AG09309 (cell line): ENCODE data around the gene MRPS18A.

ENCODE experiments used
- DNase-seq: peaks from one replicate; pipeline ENCODE4 v3.0.0-alpha.2; 2010; ENCODE audit warnings: low read depth
- H3K4me3 ChIP-seq: 2 replicates; pipeline ENCODE4 v1.5.1; 2011; ENCODE audit warnings: mild to moderate bottlenecking, low read depth, low read length, moderate library complexity; ENCODE audit not compliant: control insufficient read depth
- CTCF ChIP-seq: IDR thresholded peaks from 2 replicates; pipeline ENCODE4 v1.5.1; 2011; ENCODE audit warnings: mild to moderate bottlenecking, low read depth, low read length, inconsistent platforms; ENCODE audit not compliant: insufficient read depth, control insufficient read depth; ENCODE audit errors: missing control alignments

The MRPS18A gene

GRCh38 chr6:43621836-43622180, 65.8 kb downstream of the MRPS18A start:
- DNase-seq: no peak
- TF ChIP-seq CTCF: no peak
- no peak overlapping the region for H3K4me3 ChIP-seq
